ENCODE results near the gene CDCA7L. TPM values are rescaled to one million over a fixed set of nuclear protein-coding genes. Genes with fewer than 3 reads are reported as not detected.

CDCA7L gene
- polyA plus RNA-seq (2013, experiment 1 of 2) = 58.6 TPM
- polyA plus RNA-seq (2013, experiment 2 of 2) = 63.8 TPM

GRCh38 chr7:21945454-21946221 lies at the start of gene CDCA7L:
TSS of gene CDCA7L (minus strand) at chr7:21945899. CDS start at chr7:21945804, 95 bp downstream.
- Histone ChIP-seq H3K79me1 (ENCODE audit: low read length) (no peaks in the 10 kb centered on the region), H2AK5ac (ENCODE audit: low read length) (no peak within 1 kb of the TSS), H3K18ac (ENCODE audit: low read length) (peak within 1 kb of the TSS; percentile 44), H3K36me3 (ENCODE audit: control insufficient read depth, insufficient read depth, low read length) (no peaks in the 10 kb centered on the region), H4K8ac (ENCODE audit: low read depth, low read length) (no peak within 1 kb of the TSS), H2BK5ac (ENCODE audit: low read length) (peak within 1 kb of the TSS; percentile 79), H2BK15ac (replicated peaks; ENCODE audit: low read depth) (peak within 1 kb of the TSS; percentile 22), H3K56ac (ENCODE audit: low read length) (peak within 1 kb of the TSS; percentile 92), H3K23ac (ENCODE audit: low read length) (peak within 1 kb of the TSS; percentile 48), H3K4me3 (ENCODE audit: low read length) (peak within 1 kb of the TSS; percentile 57), H3K4me2 (ENCODE audit: low read length) (peak within 1 kb of the TSS; percentile 90), H3K4ac (ENCODE audit: low read depth, low read length) (peak within 1 kb of the TSS; percentile 42), H3K79me2 (ENCODE audit: control insufficient read depth, insufficient read depth, low read length) (no peaks in the 10 kb centered on the region), H2BK120ac (ENCODE audit: low read depth, low read length) (no peak within 1 kb of the TSS), H3K9ac (ENCODE audit: low read length) (peak within 1 kb of the TSS; percentile 79), H4K5ac (ENCODE audit: low read length) (no peak within 1 kb of the TSS), H3K27ac (ENCODE audit: low read depth, low read length) (no peak within 1 kb of the TSS), H3K4me1 (ENCODE audit: control insufficient read depth, low read depth, low read length) (peaks cover 18% of the 10 kb centered on the region), H3K27me3 (ENCODE audit: insufficient read depth, low read length, poor library complexity) (no peaks in the 10 kb centered on the region)
- peak; percentile 85 for DNase-seq
- no CpG with 5 or more reads among the region's 83 CpGs for WGBS (ENCODE audit: extremely low coverage, insufficient coverage, low lambda C conversion rate)

DNA sequence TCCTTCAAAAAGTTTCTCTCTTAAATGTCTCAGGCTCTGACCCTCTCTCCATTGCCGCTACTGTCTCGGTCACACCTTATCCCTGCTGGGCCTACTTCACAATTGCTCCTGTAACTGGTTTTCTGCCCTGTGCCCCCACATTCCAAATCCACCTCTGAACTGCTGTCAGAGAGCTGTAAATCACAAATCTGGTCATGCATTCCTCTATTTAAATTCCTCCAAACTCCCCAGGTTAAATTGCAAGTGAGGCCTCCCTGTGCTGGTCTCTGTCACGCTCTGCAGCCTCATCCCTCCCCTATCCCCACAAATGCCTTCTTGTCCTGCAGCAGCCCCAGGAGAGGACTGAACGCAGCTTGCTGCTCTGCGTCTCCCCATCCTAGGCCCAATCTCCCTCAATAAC lies 40.4 kb upstream of the CDCA7L start:
- H2BK5ac ChIP-seq (ENCODE audit: low read length) = no peak overlapping the region

GRCh38 chr7:21984042-21984441 lies 38.3 kb upstream of the CDCA7L start:
- Histone ChIP-seq H3K4me2 (ENCODE audit: low read length) (no peak overlapping the region), H2BK15ac (replicated peaks; ENCODE audit: low read depth) (no peak overlapping the region), H3K79me2 (ENCODE audit: control insufficient read depth, insufficient read depth, low read length) (no peaks in the 10 kb centered on the region), H3K23ac (ENCODE audit: low read length) (no peak overlapping the region), H3K4me1 (ENCODE audit: control insufficient read depth, low read depth, low read length) (peaks cover 4% of the 10 kb centered on the region), H2BK5ac (ENCODE audit: low read length) (no peak overlapping the region), H3K4ac (ENCODE audit: low read depth, low read length) (no peak overlapping the region), H2AK5ac (ENCODE audit: low read length) (no peak overlapping the region), H4K8ac (ENCODE audit: low read depth, low read length) (no peak overlapping the region), H3K36me3 (ENCODE audit: control insufficient read depth, insufficient read depth, low read length) (no peaks in the 10 kb centered on the region), H3K4me3 (ENCODE audit: low read length) (no peak overlapping the region), H4K5ac (ENCODE audit: low read length) (no peak overlapping the region), H2BK120ac (ENCODE audit: low read depth, low read length) (no peak overlapping the region), H3K27ac (ENCODE audit: low read depth, low read length) (no peak overlapping the region), H3K56ac (ENCODE audit: low read length) (no peak overlapping the region), H3K79me1 (ENCODE audit: low read length) (no peaks in the 10 kb centered on the region), H3K27me3 (ENCODE audit: insufficient read depth, low read length, poor library complexity) (no peaks in the 10 kb centered on the region), H3K9ac (ENCODE audit: low read length) (no peak overlapping the region), H3K18ac (ENCODE audit: low read length) (no peak overlapping the region)
- WGBS (ENCODE audit: extremely low coverage, insufficient coverage, low lambda C conversion rate) = no CpG with 5 or more reads among the region's 2 CpGs
- DNase-seq = no peak

More for the DNA sequence above, 40.4 kb upstream of the CDCA7L start:
- Histone ChIP-seq H3K79me2 (ENCODE audit: control insufficient read depth, insufficient read depth, low read length) (no peaks in the 10 kb centered on the region), H3K4me3 (ENCODE audit: low read length) (no peak overlapping the region), H4K5ac (ENCODE audit: low read length) (no peak overlapping the region), H4K8ac (ENCODE audit: low read depth, low read length) (no peak overlapping the region), H3K27ac (ENCODE audit: low read depth, low read length) (no peak overlapping the region), H3K79me1 (ENCODE audit: low read length) (no peaks in the 10 kb centered on the region), H3K36me3 (ENCODE audit: control insufficient read depth, insufficient read depth, low read length) (no peaks in the 10 kb centered on the region), H3K18ac (ENCODE audit: low read length) (no peak overlapping the region), H3K9ac (ENCODE audit: low read length) (no peak overlapping the region), H3K23ac (ENCODE audit: low read length) (no peak overlapping the region), H2AK5ac (ENCODE audit: low read length) (no peak overlapping the region), H2BK120ac (ENCODE audit: low read depth, low read length) (no peak overlapping the region), H3K4me1 (ENCODE audit: control insufficient read depth, low read depth, low read length) (peaks cover 2% of the 10 kb centered on the region), H3K4me2 (ENCODE audit: low read length) (no peak overlapping the region), H3K27me3 (ENCODE audit: insufficient read depth, low read length, poor library complexity) (no peaks in the 10 kb centered on the region), H3K4ac (ENCODE audit: low read depth, low read length) (no peak overlapping the region), H3K56ac (ENCODE audit: low read length) (no peak overlapping the region), H2BK15ac (replicated peaks; ENCODE audit: low read depth) (no peak overlapping the region)
- peak; percentile 5 for DNase-seq
- no CpG with 5 or more reads among the region's 5 CpGs for WGBS (ENCODE audit: extremely low coverage, insufficient coverage, low lambda C conversion rate)

- no peak overlapping the region for H4K8ac ChIP-seq (ENCODE audit: low read depth, low read length)
- no peak for DNase-seq
- H2BK15ac ChIP-seq (replicated peaks; ENCODE audit: low read depth) = no peak overlapping the region
- H3K27me3 ChIP-seq (ENCODE audit: insufficient read depth, low read length, poor library complexity) = no peaks in the 10 kb centered on the region
- H3K4me3 ChIP-seq (ENCODE audit: low read length) = no peak overlapping the region
- H3K56ac ChIP-seq (ENCODE audit: low read length) = no peak overlapping the region
- H3K36me3 ChIP-seq (ENCODE audit: control insufficient read depth, insufficient read depth, low read length) = no peaks in the 10 kb centered on the region
- no peak overlapping the region for H3K9ac ChIP-seq (ENCODE audit: low read length)
- no peak overlapping the region for H3K4me2 ChIP-seq (ENCODE audit: low read length)
- no peak overlapping the region for H3K18ac ChIP-seq (ENCODE audit: low read length)
- H4K5ac ChIP-seq (ENCODE audit: low read length) = peak overlapping the region; percentile 5
- H3K4me1 ChIP-seq (ENCODE audit: control insufficient read depth, low read depth, low read length) = peaks cover 4% of the 10 kb centered on the region
- no peak overlapping the region for H2BK5ac ChIP-seq (ENCODE audit: low read length)
- H2AK5ac ChIP-seq (ENCODE audit: low read length) = no peak overlapping the region
- WGBS (ENCODE audit: extremely low coverage, insufficient coverage, low lambda C conversion rate) = no CpG with 5 or more reads among the region's 2 CpGs
- no peaks in the 10 kb centered on the region for H3K79me1 ChIP-seq (ENCODE audit: low read length)
- no peak overlapping the region for H3K4ac ChIP-seq (ENCODE audit: low read depth, low read length)
- H3K23ac ChIP-seq (ENCODE audit: low read length) = no peak overlapping the region
- H2BK120ac ChIP-seq (ENCODE audit: low read depth, low read length) = no peak overlapping the region
- H3K27ac ChIP-seq (ENCODE audit: low read depth, low read length) = no peak overlapping the region
- H3K79me2 ChIP-seq (ENCODE audit: control insufficient read depth, insufficient read depth, low read length) = no peaks in the 10 kb centered on the region
Measured at GRCh38 chr7:21983056-21983455, 37.4 kb upstream of the CDCA7L start.

GRCh38 chr7:21981524-21981923 lies 35.8 kb upstream of the CDCA7L start:
- no peak overlapping the region for H3K4me2 ChIP-seq (ENCODE audit: low read length)
- DNase-seq = no peak
- no peaks in the 10 kb centered on the region for H3K36me3 ChIP-seq (ENCODE audit: control insufficient read depth, insufficient read depth, low read length)
- WGBS (ENCODE audit: extremely low coverage, insufficient coverage, low lambda C conversion rate) = no CpG with 5 or more reads among the region's 2 CpGs
- no peak overlapping the region for H3K9ac ChIP-seq (ENCODE audit: low read length)
- H3K4ac ChIP-seq (ENCODE audit: low read depth, low read length) = no peak overlapping the region
- no peak overlapping the region for H4K8ac ChIP-seq (ENCODE audit: low read depth, low read length)
- H2BK5ac ChIP-seq (ENCODE audit: low read length) = no peak overlapping the region
- H3K4me3 ChIP-seq (ENCODE audit: low read length) = no peak overlapping the region
- no peak overlapping the region for H3K18ac ChIP-seq (ENCODE audit: low read length)
- H3K4me1 ChIP-seq (ENCODE audit: control insufficient read depth, low read depth, low read length) = peaks cover 4% of the 10 kb centered on the region
- H4K5ac ChIP-seq (ENCODE audit: low read length) = no peak overlapping the region
- no peak overlapping the region for H3K23ac ChIP-seq (ENCODE audit: low read length)
- H3K27me3 ChIP-seq (ENCODE audit: insufficient read depth, low read length, poor library complexity) = no peaks in the 10 kb centered on the region
- H3K79me1 ChIP-seq (ENCODE audit: low read length) = no peaks in the 10 kb centered on the region
- no peaks in the 10 kb centered on the region for H3K79me2 ChIP-seq (ENCODE audit: control insufficient read depth, insufficient read depth, low read length)
- H2BK120ac ChIP-seq (ENCODE audit: low read depth, low read length) = no peak overlapping the region
- no peak overlapping the region for H3K27ac ChIP-seq (ENCODE audit: low read depth, low read length)
- no peak overlapping the region for H3K56ac ChIP-seq (ENCODE audit: low read length)
- no peak overlapping the region for H2BK15ac ChIP-seq (replicated peaks; ENCODE audit: low read depth)
- no peak overlapping the region for H2AK5ac ChIP-seq (ENCODE audit: low read length)

All from mesendoderm (in vitro differentiated cells).